Left lobe of liver (tissue), 2 donors: Measurements from ENCODE around the gene MFSD6. TPM values are rescaled to one million over a fixed set of nuclear protein-coding genes. Genes with fewer than 3 reads are reported as not detected.
"Not testable (repeated sequence)": the region's sequence is repeated elsewhere in the genome, so short reads cannot be mapped to it uniquely, and the experiment has no call there.

Experiments
- ATAC-seq: fragments of 200-7000 bp; cut with Tn5 transposase; one replicate; pipeline ENCODE4 v1.9.1; 2020; ENCODE audit warnings: mild to moderate bottlenecking, moderate library complexity
- DNase-seq: peaks from one replicate; pipeline ENCODE4 v3.0.0-alpha.2; 2020; ENCODE audit warnings: low spot score
- total RNA-seq: library from RNA; stranded (reverse); gene quantifications from one replicate; pipeline ENCODE4 v1.2.1, GENCODE V29; 2021
- donor health status: DM: no; HTN: no; CAD: no; lungs with moderate emphysema.
- donor health status: DM: no; HTN: yes; CAD: no.

Gene MFSD6
- total RNA-seq = 1.9 TPM

GRCh38 chr2:190407662-190408537 is at the start of gene MFSD6:
Gene MFSD6 (plus strand): TSS chr2:190408355. CDS start chr2:190436030, 27,675 bp downstream.
- peak; percentile 92 for ATAC-seq

GRCh38 chr2:190358655-190359448 is 49.3 kb upstream of the MFSD6 start:
- not testable (repeated sequence) for DNase-seq
- ATAC-seq = peak; percentile 7

More at GRCh38 chr2:190407662-190408537, at the start of gene MFSD6:
- peak; percentile 67 for DNase-seq

- no peak for DNase-seq
- ATAC-seq = no peak
Observed at GRCh38 chr2:190360561-190360960, 47.6 kb upstream of the MFSD6 start.

GRCh38 chr2:190360965-190361364 is 47.2 kb upstream of the MFSD6 start:
- DNase-seq (no peak), ATAC-seq (no peak)

- DNase-seq (no peak), ATAC-seq (no peak)
Observed at GRCh38 chr2:190361572-190361971, 46.6 kb upstream of the MFSD6 start.

DNA sequence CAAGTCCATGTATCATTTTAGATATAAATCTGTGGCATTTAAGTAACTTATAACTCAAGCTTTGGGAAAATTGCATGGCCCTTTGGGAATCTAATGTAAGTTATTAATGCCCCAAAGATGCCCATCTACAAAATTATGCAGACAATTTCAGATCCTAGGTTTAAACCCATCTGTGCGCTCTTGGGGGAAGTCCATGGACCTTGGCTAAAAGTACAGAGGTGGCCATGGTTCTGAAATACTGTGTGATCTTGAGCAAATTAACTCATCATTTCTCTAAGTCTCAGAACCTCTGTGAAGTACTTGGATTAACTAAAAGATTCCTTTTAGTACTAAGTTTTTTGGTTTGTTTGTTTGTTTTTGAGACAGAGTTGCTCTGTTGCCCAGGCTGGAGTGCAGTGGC is 45.3 kb upstream of the MFSD6 start:
- DNase-seq = no peak
- ATAC-seq = peak; percentile 29

DNA sequence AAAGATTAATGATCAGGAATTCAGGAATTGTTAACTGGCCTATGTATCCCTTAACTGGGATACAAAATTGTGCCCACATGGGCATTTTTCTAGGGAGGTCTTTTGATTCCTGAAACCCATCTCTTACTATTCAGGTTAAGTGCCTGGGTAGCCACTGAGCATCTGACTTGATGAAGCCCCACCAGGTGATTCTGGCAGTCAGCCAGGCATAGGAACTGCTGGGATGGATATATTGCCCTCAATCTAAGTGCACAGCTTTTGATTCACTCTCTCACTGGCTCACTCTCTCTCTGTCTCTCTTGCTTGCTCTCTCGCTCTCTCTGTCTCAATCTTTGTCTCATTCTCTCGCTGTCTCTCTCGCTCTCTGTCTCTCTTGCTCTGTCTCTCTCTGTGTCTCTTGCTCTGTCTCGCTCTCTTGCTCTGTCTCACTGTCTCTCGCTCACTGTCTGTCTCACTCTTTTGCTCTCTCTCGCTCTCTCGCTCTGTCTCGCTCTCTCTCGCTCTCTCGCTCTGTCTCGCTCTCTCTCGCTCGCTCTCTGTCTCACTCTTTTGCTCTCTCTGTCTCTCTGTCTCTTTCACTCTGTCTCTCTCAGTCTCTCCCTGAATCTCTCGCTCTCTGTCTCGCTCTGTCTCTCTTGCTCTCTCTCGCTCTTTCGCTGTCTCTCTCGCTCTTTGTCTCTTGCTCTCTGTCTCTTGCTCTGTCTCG is 42.5 kb upstream of the MFSD6 start:
- DNase-seq (no peak), ATAC-seq (no peak)

DNA sequence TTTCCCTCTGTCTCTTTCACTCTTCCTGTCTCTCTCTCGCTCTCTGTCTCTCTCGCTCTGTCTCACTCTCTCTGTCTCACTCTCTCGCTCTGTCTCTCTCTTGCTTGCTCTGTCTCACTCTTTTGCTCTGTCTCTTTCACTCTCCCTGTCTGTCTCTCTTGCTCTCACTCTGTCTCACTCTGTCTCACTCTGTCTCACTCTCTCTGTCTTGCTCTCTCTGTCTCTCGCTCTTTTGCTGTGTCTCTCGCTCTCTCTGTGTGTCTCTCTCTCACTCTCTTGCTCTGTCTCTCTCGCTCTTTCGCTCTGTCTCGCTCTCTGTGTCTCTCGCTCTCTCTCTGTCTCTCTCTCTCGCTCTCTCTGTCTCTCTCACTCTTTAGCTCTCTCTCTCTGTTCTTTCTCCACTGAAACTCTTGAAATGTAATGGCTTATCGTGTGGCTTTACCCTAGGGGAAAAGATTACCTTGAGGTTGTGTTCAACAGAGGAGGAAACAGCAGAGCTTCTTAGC is 41.9 kb upstream of the MFSD6 start:
- ATAC-seq (no peak), DNase-seq (no peak)

GRCh38 chr2:190367091-190367490 is 41.1 kb upstream of the MFSD6 start:
- DNase-seq (no peak), ATAC-seq (no peak)

DNA sequence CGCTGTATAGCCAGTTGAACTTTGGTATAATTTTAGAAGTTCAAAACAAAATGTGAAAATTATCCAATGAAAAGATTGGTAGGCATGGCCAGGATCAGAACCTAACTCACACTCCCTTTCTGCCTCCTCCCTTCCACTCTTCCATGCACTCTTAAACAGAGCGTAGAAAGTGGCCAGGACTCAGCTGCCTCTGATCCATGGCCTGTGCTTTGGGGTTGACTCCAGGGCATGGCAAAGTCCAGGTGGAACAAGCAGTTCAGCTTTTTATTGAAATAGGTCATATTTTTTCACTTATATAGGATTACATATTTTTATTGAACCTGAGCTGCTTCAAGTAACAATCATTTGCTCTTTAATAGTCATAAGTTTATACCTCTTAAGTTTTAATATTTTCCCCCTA is 38.5 kb upstream of the MFSD6 start:
- no peak for DNase-seq
- ATAC-seq = peak; percentile 83

- ATAC-seq (no peak), DNase-seq (no peak)
Observed at GRCh38 chr2:190376083-190376482, 32.1 kb upstream of the MFSD6 start.

DNA sequence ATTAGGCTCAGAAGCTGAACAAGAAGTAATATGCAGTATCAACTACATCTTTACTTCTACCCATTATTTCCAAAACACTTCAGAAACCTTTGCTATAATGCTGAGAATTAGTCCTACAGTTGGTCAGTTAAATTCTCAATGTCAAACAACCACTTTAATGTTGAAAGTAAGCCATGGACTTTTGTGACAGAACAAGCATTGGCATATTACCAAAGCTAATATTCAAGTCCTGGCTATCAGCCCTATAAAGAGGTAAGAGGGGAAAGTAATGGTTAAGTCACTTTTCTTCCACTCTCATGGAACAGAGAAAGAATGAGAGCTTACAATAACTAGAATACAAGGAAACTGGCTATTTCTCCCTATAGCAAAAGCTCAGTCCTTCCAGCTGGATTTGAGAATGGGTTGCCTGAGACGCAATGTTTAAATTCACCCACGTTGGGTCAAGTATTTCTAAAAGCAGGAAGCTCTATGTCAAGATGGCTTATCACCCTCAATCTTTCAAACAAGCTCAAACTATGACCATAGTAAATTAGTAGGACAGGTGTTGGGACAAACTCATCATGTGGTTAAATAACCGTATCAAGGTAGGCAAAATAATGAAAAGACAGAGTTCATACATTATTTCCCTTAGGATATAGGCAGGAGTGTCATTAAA is 31.4 kb upstream of the MFSD6 start:
- DNase-seq (no peak), ATAC-seq (peak; percentile 58)

DNA sequence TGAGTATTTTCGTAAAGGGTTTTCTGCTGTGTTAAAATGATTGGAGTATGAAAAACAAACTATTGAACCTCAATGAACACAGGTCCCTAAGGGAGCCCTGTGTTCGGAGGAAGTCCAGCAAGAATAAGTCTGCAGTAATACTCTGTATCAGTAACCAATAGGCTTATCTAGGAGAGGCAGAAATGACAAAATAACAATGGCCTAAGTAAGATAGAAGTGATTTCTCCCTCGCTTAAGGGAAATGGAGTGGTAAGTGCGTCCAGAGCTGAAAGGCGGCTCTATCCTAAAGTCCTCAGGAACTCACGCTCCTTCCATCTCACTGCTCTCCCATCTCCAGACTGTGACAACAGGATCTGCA is 29.3 kb upstream of the MFSD6 start:
- no peak for ATAC-seq

GRCh38 chr2:190379249-190379964 is 28.7 kb upstream of the MFSD6 start:
- DNase-seq (no peak), ATAC-seq (no peak)

More for the DNA sequence above, 29.3 kb upstream of the MFSD6 start:
- no peak for DNase-seq

- no peak for DNase-seq
- no peak for ATAC-seq
Observed at GRCh38 chr2:190380962-190381412, 27.2 kb upstream of the MFSD6 start.

- ATAC-seq (peak; percentile 90), DNase-seq (no peak)
Observed at GRCh38 chr2:190382851-190383250, 25.3 kb upstream of the MFSD6 start.

- ATAC-seq = no peak
- no peak for DNase-seq
Observed at GRCh38 chr2:190387422-190387821, 20.7 kb upstream of the MFSD6 start.

GRCh38 chr2:190396271-190396670 is 11.9 kb upstream of the MFSD6 start:
- peak; percentile 71 for ATAC-seq
- no peak for DNase-seq

GRCh38 chr2:190402986-190403603 is 5.1 kb upstream of the MFSD6 start:
- DNase-seq (no peak), ATAC-seq (no peak)
